Stimulated activated CD8-positive, alpha-beta memory T cell treated with anti-CD3 and anti-CD28 coated beads, Interleukin-7, amount 100 ng/mL, for 24 hours (primary cell): ENCODE measurements around the gene GOSR2.
"Not testable (repeated sequence)": the region's sequence is repeated elsewhere in the genome, so short reads cannot be mapped to it uniquely, and the experiment has no call there.

Experiments
- DNase-seq: peaks from one replicate; pipeline ENCODE4 v3.0.0-alpha.2; 2020; ENCODE audit warnings: low read depth

The GOSR2 gene

DNA sequence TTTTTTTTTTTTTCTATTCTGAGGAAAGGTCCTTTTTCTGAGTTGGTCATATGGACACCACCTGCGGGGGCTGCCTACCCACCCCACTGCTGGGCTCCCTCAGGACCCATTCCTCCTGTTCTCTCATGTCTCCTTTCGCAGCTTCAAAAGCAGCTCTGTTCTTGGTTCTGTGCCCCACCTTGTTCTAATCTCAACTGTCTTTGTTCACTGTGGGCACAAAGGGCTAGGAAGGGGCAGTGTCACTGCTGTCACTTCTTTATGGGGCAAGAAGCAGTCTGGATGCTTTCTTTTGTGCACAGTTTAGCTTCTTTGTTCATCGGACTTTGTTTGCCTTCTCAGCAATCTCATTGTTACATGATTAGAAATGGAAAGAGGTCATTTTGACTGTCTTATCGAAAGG is 7.1 kb downstream of the GOSR2 start:
- DNase-seq = no peak

DNA sequence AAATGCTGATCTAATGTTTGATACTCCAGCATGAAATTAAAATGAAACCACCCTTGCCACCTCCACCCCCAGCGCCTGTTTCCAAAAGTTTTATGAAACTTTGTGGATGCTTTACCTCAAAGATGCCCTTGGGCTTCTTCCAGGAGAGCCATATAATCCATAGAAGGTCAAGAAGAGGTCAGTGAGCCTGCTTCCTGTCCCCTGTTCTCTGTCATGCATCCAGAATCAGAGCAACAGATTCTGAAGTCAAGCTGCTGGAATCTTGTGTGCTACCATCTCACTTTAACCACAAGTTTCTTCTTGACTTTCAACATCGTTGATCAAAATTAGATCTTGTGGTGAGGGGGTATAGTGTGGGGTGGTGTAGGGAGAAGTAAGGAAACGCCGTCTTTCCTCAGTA is 8.6 kb downstream of the GOSR2 start:
- no peak for DNase-seq

DNA sequence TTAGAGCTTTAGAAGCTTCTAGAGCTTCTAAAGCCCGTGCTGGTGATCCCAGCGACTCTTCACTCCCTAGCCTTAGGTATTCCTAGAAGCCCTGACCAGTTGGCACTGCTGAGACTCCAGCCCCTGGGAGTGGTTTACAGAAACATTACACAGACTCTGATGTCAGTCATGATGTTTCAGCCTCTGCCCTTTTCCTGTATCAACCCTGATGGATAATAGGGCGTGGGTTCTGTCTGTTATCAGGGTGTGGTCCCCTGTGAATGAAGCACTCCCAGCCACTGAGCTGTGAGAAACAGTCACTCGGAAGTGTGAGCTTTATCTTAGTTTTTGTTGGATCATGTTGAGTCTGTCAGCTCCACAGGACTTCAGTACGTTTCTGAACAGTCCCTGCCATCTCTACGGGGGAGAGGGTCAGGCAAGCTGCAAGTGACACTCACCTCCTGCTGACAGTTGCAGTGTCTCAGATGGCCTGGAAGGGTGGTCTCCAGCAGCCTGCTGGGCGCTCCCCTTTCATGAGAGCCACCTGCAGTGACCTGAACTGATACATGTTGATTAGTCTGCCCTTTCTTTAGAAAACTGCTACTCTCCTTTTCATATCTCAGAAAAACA is 12.8 kb downstream of the GOSR2 start:
- DNase-seq = no peak

DNA sequence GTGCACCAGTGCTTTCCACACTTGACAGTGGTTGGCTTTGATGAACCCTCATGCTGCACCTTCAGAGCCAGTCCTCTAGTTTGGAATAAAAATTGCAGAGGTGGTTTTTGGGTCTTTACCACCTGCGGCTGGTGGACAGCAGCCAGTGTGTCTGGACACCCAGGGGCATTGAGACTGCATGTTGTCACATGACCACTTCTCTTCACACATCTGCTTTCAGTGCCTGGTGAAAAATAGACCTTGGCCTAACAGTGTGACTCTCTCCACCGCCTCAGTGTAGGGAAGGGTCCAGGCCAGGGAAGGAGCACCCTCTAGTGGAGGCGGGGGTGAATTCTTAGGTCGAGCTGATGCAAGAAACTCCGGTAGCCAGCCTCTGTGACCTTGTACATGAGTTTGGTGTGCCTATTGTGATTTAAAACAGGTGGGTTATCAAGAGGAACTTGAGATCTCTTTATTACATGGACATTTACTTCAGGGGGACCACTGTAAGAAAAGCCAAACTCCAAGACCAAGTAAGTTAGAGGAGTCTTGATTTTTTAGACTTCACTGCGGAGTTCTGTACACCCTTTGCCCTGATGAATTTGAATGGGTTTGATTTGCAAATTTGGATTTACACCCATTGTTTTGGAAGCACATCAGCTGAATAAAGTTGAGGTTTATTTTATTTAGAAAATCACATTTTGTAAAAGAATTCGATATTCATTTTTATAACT is 17.9 kb downstream of the GOSR2 start:
- DNase-seq = peak; percentile 31

DNA sequence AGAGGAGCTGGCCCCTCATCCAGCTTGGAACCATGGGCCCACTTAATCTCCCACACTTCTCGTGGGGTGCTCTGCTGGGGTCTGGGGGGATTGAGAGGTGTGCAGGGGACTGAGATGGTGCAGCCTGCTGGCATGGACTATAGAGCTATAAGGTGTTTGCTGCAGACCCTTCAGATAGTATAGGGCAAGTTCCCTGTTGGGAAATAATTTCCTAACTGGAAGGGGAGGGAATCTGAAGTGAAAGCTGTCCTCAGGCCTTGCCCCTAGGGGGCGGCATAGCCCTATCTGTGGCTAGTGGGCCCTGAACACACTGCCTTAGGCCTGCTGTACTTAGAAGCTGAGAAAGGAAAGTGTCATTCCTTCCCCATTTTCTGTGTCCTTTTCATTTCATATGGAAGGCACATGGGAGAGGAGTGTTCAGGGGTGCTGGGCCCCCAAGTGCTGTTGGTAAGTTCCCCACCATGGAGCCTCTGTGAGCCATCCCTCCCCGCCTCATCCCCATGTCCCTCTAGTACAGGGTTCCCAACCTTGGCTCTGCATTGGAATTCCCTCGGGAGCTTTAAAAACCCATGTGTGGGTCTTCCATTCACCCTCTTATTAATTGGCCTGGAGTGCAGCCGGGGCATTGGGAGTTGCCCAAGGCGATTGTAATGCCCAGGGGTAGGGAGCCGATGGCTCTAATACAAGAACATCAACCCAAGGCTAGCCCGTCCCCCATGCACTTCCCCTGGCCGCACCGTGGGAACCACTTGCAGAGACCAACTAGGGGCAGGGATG is 19.7 kb downstream of the GOSR2 start:
- DNase-seq = peak; percentile 21

DNA sequence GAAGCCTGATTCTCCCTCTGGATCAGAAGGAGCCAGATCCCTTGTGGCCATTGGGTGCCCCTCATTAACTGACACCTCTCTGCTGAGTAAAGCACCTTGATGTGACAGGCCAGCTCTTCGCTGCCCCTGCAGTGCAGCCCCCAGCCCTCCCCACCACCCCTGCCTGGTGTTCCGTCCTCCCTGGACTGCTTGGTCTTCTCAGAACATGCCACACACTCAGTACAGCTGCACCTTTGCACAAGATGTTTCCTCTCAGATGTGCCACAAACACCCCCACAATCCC is 20.2 kb downstream of the GOSR2 start:
- no peak for DNase-seq

DNA sequence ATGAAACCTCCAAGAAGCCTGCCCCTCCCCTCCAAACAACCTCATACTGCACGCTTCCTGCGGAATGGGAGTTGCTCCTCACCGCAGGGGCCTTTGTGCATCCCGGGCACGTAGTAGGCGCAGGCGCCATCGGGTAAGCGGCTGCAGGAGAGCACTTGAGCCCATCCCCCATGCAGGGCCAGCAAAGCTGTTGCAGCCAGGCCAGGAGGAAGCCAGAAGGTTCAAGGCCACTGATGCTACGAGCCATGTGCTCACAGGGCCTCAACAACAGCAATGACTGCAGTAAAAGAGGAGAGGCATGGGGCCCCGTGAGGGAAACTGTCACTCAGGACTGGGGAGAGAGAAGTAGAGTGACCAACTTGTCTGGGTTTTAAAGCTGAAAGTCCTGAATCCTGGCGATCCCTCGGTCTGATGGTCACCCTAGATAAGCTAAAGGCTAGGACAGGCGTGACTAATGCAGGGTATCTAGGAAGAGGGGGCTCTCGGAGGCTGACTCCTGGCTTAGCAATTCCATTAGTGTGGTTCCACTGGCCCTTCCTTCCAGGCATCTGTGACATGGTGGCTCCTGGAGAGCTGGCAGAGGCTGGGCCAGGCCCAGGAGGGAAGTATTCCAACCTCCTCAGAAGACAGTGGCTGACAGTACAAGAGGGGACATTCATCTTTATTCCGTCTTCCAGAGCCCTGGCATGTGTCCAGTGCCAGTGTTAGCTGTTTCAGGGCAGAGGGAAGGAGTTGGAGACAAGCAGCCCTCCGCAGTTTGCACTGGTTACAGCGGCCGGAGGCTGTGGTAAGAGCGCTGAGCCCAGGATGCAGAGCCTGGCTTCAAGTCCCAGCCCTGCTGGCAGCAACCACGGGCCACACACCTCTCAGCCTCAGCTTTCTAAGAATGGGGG is 20.8 kb downstream of the GOSR2 start:
- no peak for DNase-seq

DNA sequence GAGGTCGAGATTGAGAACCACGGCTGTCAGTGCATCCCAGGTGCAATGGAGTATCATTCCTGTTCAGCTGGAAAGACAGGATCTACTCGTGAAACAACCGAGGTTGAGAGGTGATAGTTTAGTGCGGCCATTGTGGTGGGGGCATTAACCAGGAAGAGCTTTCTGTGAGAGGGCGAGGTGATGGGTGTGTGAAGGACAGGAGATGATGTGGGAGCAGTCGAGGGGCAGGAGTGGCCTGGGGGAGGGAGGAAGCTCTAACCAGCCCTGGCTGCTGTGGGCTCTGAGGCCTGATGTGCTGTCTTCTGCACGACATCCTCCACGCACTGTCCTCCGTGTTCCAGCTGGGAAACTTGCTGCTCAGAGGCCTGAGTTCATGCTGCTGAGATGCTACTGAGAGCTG is 22.0 kb downstream of the GOSR2 start:
- no peak for DNase-seq

DNA sequence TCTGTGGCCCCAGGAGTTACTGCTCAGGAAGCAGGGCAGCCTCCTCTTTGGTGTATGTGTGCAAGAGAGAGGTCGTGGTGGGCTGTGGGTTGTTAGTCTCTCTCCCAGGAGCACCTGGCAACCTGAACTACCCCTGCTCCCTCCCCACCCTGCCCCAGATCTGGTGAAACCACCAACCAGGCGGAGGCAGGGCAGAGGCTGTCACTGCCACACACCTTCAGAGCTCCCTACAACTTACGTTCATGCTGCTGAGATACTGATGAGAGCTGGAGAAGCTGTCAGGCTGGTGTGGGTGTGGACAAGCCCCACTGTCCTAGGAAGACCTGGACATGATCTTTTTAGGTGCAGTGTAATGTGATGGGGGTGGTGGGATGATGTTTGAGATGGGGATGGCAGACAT is 24.3 kb downstream of the GOSR2 start:
- no peak for DNase-seq

DNA sequence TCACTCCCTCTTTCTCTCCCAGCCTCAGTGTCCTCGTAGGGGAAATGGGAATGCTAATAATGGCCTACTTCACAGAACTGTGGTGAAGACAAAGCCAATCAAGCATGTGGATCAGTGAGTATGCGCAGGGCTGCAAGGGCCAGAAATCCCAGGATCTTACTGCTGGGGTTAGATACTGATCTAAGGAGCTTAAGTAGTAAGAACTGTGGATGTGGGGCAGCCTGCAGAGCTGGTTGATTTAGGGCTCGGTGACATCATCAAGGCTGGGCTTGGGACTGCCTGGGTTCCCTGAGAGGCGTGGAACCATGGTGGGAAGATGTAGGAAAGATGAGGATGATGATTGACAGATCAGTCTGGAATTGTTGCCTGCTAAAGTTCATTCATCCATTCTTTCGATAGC is 25.6 kb downstream of the GOSR2 start:
- no peak for DNase-seq

DNA sequence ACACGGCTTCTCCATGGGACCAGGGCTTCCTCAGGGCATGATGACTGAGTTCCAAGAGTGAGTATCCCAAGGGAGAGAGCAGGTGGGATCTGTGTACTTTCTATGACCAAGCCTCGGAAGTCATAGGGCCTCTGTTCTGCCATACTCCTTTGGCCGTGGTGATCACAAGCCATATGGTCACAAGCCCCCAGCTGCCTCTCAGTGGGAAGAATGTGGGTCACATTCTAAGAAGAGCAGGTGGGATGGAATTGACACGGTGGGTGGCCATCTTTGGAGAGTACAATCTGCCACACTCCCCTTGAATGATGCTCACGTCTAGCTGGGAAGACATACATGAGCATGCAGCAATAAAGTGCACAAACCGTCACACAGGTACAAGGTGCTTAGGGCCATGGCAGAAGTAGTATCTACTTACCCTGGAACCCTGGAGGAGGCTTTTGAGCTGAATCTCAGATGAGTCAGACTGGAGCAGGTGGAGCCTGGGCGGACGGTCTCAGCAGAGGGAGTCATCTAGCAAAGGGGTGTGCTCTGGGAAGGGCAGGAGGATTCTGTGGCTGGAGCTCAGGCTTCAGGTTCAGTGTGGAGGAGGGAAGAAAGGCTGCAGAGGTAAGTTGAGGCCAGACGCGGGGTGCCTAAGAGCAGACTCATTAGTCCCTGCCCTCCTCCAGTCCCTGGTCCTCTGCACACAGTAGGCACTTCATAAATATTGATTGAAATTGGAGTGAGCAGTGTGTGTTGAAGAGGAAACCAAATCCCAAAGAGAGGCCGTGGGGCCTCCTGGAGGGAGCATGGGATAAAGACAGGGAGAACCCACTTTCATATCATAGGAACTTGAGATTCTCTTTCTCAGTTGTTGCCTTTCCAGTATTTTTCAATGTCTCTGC is 26.6 kb downstream of the GOSR2 start:
- no peak for DNase-seq

DNA sequence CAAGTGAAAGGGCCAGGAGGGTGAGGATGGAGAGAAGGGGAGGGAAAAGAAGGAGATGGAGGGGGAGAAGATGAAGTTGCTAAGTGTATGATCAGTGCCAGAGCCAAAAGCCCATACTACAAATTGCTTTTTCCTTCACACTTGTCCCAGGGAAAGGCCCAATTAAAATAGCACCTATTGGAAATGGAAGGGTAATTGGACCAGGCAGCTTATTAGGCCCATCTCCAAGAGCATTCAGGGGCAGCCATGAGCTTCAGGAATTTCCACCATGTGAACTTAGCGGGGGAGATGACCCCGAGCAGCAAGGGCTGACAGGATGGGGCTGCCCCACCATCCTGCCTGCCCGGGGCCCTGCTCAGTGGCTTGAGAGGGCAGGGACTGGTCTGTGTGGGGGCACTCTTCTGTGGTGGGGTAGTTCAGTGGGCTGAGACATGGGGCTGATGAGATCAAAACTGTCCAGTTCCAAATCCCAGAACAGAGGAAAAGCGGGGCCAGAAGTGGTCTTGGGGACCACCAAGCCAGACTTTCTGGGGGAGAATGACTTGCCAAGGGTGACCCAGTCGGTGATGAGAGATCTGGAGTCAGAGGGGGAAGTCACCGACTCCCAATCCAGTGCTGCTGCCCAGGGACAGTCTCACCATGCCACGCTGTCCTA is 27.5 kb downstream of the GOSR2 start:
- no peak for DNase-seq

DNA sequence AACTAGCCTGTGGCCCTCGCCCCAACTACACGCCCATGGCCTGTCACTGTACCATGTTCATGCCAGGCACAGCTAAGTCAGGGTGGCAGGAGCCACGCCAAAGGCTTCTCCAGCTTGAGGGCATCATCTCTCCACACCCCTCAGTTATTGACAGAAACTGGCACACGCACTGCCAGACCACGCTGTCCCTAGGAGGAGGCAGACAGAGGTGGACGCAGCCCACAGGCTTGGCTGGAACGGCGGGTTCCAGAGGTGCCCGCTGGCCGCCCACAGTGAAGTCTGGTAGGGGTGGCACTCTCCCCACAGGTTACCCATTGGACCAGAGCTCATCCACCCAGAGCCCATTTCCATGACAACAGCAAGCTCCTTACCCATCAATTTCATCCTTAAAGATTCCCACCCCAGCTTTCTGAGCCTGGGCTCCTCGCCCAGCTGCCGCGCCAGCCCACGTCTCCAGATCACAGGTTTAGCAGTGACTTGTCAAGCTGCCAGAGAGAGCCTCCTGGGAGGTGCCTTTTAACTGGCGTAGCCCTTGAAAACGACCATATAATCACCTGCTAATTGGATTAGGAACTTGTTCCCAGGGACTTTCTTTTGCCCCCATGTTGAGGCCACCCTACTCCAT is 28.1 kb downstream of the GOSR2 start:
- DNase-seq = no peak

DNA sequence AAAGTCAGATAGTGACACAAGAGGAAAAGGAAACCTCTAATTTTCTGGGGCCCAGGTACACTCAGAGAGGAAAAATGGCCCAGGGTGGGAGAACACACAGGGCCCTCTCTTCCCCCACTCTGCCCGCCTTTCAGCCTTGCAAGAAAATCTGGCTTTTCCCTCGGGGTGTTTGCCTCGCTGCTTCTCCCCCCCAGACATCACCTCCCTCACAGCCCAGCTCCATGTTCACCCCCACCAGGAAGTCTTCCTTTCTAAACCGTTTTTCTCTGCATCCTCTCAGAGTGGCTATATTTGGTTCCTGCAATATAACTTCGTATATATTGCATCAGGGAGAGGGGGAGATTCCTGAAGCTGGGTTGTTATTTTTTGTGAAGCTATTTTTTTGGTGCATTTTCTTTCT is 28.7 kb downstream of the GOSR2 start:
- no peak for DNase-seq

DNA sequence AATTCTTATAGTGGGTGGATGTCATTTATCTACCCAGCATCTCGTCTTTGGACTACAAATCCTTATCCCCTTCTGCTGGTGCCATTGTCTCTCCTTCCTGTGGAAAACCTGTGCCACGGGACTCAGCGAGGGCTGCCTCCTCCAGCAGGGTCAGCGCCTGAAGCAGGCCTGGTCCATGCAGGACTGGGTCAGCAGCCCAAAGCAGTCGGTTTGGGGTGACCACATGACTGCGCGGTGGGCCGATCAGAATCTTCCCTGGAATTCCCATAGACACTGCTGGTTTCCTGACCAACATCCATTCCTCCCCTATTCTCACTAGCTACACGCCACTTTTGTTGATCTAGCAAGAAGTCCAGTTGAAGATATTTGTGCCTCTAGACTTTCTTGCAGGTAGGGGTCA is 29.2 kb downstream of the GOSR2 start:
- no peak for DNase-seq

DNA sequence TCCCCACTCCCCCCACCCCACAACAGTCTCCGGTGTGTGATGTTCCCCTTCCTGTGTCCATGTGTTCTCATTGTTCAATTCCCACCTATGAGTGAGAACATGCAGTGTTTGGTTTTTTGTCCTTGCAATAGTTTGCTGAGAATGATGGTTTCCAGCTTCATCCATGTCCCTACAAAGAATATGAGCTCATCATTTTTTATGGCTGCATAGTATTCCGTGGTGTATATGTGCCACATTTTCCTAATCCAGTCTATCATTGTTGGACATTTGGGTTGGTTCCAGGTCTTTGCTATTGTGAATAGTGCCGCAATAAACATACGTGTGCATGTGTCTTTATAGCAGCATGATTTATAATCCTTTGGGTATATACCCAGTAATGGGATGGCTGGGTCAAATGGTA is 30.2 kb downstream of the GOSR2 start:
- DNase-seq = not testable (repeated sequence)

DNA sequence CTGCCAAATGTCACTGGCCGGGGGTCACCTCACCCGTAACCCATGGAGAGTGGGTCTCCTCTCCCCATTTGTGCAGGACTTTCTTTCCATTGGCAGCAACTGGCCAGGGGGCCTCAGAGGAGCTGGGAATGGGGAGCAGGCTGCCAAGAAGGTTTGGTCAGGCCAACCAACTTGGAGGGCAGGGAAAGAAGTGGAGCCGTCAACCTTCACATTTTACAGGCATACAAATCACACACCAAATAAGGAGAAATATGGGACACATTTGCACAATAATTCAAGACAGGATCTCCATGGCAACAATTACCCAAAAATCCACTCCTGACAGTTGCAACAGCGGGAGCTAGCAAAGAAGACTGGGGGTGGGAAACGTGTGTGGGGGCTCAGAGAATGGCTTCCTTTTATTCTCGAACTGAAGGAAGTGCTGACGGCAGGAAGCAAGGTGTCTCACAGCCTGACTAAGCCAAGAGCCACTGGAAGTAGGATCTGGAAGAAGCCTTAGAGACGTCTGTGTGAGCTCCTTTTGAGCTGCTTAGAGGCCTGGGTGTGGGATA is 35.2 kb downstream of the GOSR2 start:
- no peak for DNase-seq

DNA sequence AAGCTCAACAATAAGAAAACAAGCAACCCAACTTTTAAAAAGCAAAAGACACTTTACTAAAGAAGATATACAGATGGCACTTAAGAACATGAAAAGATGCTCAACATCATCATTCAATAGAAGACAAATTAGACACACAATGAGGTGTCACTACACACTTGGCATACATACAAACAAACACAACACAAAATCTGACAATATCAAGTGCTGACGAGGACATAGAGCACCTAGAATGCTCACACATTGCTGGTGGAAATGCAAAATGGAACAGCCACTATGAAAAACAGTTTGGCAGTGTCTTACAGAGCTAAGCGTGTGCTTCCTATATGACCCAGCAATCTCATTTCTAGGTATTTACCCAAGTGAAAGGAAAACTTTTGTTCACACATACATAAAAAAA is 37.2 kb downstream of the GOSR2 start:
- DNase-seq = no peak

DNA sequence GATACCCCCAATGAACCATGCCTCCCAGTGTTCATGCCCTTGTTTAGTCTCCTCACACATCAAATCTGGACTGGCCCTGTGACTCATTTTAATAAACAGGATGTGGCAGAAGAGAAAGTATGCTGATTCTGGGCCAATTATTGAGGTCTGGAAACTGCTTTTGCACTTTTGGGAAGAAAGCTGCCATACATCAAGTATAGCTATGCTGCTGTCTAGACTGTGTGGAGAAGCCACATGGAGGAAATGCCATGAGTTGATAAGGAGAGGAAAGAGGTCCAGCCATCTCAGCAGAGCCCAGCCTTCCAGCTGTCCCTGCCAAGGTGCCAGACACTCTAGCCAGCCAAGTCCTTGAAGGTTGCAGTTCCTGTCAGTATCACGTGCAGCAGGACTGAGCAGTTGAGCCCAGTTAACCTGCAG is 39.4 kb downstream of the GOSR2 start:
- no peak for DNase-seq

DNA sequence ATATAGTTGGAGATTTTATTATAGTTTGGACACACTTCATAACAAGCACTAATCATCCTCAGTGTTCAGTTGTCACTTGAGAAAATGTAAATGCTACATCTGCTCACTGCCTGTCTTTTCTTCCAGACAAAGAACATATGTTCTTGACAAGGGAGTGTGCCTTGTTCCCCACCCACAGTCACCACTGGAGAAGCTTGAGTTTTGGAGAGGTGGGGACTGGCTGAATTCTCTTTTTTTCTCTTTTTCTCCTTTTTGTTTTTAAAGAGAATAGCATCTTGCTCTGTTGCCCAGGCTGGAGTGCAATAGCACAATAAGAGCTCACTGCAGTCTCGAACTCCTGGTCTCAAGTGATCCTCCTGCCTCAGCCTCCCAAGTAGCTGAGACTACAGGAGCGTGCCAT is 40.6 kb downstream of the GOSR2 start:
- DNase-seq = no peak
